WTC11 (cell line): ENCODE measurements around the gene ADD2.

Experiments used
- AFF4 ChIP-seq: sonication (generic); formaldehyde crosslinking; IDR thresholded peaks from 2 replicates; pipeline ENCODE4 v1.8.1; 2023; ENCODE audit warnings: mild to moderate bottlenecking, missing genetic modification reagents, borderline replicate concordance
- ATF2 ChIP-seq: sonication (generic); formaldehyde crosslinking; IDR thresholded peaks from 2 replicates; pipeline ENCODE4 v1.8.1; 2022; ENCODE audit warnings: low read depth, missing genetic modification reagents, borderline replicate concordance
- CREB1 ChIP-seq: sonication (generic); formaldehyde crosslinking; IDR thresholded peaks from 2 replicates; pipeline ENCODE4 v1.8.0; 2023; ENCODE audit warnings: mild to moderate bottlenecking, missing genetic modification reagents
- CTCF ChIP-seq: fragments of 200-600 bp; IDR thresholded peaks from 2 replicates; pipeline ENCODE4 v1.8.0; 2022; ENCODE audit warnings: antibody characterized with exemption
- ETV6 ChIP-seq: sonication (generic); formaldehyde crosslinking; IDR thresholded peaks from 2 replicates; pipeline ENCODE4 v1.8.1; 2022; ENCODE audit warnings: mild to moderate bottlenecking, missing genetic modification reagents
- HMGA2 ChIP-seq: fragments of 250-450 bp; sonication (Bioruptor Pico); IDR thresholded peaks from 2 replicates; pipeline ENCODE4 v1.4.0; 2021; ENCODE audit warnings: mild to moderate bottlenecking, moderate library complexity
- OVOL2 ChIP-seq: fragments of 250-450 bp; sonication (Bioruptor Pico); IDR thresholded peaks from 2 replicates; pipeline ENCODE4 v1.9.0; 2021; ENCODE audit warnings: mild to moderate bottlenecking, borderline replicate concordance
- PREB ChIP-seq: sonication (generic); formaldehyde crosslinking; IDR thresholded peaks from 2 replicates; pipeline ENCODE4 v1.8.1; 2022; ENCODE audit warnings: mild to moderate bottlenecking, missing genetic modification reagents, moderate library complexity, borderline replicate concordance
- SMAD3 ChIP-seq: sonication (generic); formaldehyde crosslinking; IDR thresholded peaks from 2 replicates; pipeline ENCODE4 v1.8.0; 2022; ENCODE audit warnings: missing genetic modification reagents, mild to moderate bottlenecking, borderline replicate concordance
- SP1 ChIP-seq: sonication (generic); formaldehyde crosslinking; conservative IDR thresholded peaks from 2 replicates; pipeline ENCODE4 v1.8.1; 2022; ENCODE audit warnings: missing genetic modification reagents
- TP53 ChIP-seq: sonication (generic); formaldehyde crosslinking; IDR thresholded peaks from 2 replicates; pipeline ENCODE4 v1.8.1; 2023; ENCODE audit warnings: mild to moderate bottlenecking, missing genetic modification reagents
- USF2 ChIP-seq: sonication (generic); formaldehyde crosslinking; IDR thresholded peaks from 2 replicates; pipeline ENCODE4 v1.8.1; 2023; ENCODE audit warnings: mild to moderate bottlenecking, missing genetic modification reagents, moderate library complexity
- ZNF232 ChIP-seq: sonication (generic); formaldehyde crosslinking; IDR thresholded peaks from 2 replicates; pipeline ENCODE4 v1.8.0; 2022; ENCODE audit warnings: mild to moderate bottlenecking, missing genetic modification reagents
- TF ChIP-seq, protein P1 (sequence below): sonication (generic); formaldehyde crosslinking; IDR thresholded peaks from 2 replicates; pipeline ENCODE4 v1.8.0; 2022; ENCODE audit warnings: mild to moderate bottlenecking, missing genetic modification reagents

GRCh38 chr2:70806013-70806412 is 38.0 kb upstream of the ADD2 start:
- no peak for TF ChIP-seq CTCF
- TF ChIP-seq ZNF232 (CRISPR knock-in tag), result no peak
- no peak for TF ChIP-seq AFF4
- TF ChIP-seq ATF2 (CRISPR knock-in tag), result no peak
- no peak for TF ChIP-seq SMAD3 (CRISPR knock-in tag)
- no peak for TF ChIP-seq USF2
- no peak for TF ChIP-seq TP53 (CRISPR knock-in tag)
- TF ChIP-seq HMGA2, result no peak
- TF ChIP-seq SP1 (CRISPR knock-in tag), result no peak
- TF ChIP-seq, protein P1, sequence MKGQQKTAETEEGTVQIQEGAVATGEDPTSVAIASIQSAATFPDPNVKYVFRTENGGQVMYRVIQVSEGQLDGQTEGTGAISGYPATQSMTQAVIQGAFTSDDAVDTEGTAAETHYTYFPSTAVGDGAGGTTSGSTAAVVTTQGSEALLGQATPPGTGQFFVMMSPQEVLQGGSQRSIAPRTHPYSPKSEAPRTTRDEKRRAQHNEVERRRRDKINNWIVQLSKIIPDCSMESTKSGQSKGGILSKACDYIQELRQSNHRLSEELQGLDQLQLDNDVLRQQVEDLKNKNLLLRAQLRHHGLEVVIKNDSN (CRISPR knock-in tag), result no peak
- TF ChIP-seq OVOL2 (CRISPR knock-in tag), result no peak
- TF ChIP-seq ETV6, result no peak
- TF ChIP-seq PREB (CRISPR knock-in tag), result no peak
- TF ChIP-seq CREB1 (CRISPR knock-in tag), result no peak
